ENCODE measurements around the gene LTO1. TPM values are rescaled to one million over a fixed set of nuclear protein-coding genes. Genes with fewer than 3 reads are reported as not detected.

LTO1 gene
- total and polyA plus RNA-seq, 2 of the 13 experiments (the other 11 are each of a cell fraction or from before 2014, with no cell fraction given), result 11.8 to 15.0 TPM

DNA sequence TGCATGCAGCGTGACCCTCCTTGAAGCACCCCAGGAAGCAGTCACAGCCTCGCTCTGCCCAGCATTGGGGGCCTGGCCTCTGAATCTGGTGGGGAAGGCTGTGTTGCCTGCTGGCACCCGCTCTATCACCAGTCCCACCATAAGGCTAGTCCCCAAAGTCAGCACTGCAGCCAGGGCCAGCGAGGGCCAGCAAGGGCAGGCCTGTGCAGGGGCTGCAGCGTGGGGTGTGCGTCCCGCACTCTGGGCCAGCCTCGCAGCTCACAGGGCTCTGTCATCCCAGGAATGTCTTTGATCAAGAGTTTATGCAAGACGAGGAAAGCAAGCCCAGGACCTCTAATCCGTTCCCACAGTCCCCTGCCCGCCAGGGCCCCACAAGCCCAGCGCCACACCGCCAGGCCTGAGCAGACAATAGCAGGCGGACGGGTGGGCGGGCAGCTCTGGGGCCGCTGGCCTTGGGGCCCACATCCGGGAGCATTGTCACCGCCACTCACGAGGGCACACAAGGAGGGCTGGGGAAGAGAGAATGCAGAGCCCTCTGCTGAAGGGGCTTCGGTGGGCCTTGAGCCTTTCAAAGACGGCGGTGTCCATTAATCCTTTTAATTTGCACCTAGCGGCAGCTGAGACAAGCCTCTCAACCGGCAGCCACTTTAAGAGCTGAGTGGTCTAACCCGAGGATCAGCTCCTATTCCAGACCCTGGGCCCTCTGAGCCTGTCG, 17.1 kb downstream of the LTO1 start (continued):
- TF ChIP-seq, protein P1, sequence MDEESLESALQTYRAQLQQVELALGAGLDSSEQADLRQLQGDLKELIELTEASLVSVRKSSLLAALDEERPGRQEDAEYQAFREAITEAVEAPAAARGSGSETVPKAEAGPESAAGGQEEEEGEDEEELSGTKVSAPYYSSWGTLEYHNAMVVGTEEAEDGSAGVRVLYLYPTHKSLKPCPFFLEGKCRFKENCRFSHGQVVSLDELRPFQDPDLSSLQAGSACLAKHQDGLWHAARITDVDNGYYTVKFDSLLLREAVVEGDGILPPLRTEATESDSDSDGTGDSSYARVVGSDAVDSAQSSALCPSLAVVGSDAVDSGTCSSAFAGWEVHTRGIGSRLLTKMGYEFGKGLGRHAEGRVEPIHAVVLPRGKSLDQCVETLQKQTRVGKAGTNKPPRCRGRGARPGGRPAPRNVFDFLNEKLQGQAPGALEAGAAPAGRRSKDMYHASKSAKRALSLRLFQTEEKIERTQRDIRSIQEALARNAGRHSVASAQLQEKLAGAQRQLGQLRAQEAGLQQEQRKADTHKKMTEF (CRISPR knock-in tag; IDR thresholded peaks at IDR 0.05), result peak; percentile 94
- TF ChIP-seq, protein P2, sequence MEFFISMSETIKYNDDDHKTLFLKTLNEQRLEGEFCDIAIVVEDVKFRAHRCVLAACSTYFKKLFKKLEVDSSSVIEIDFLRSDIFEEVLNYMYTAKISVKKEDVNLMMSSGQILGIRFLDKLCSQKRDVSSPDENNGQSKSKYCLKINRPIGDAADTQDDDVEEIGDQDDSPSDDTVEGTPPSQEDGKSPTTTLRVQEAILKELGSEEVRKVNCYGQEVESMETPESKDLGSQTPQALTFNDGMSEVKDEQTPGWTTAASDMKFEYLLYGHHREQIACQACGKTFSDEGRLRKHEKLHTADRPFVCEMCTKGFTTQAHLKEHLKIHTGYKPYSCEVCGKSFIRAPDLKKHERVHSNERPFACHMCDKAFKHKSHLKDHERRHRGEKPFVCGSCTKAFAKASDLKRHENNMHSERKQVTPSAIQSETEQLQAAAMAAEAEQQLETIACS (CRISPR knock-in tag; IDR thresholded peaks at IDR 0.05), result peak; percentile 30; the same call in 1 of the 2 replicates
- TF ChIP-seq ZNF652 (CRISPR knock-in tag; IDR thresholded peaks at IDR 0.05; ENCODE audit: borderline replicate concordance, low read depth) (no peak), ZBTB38 (CRISPR knock-in tag; IDR thresholded peaks at IDR 0.05) (peak; percentile 91), PAF1 (CRISPR knock-in tag; IDR thresholded peaks at IDR 0.05) (no peak), ZNF569 (CRISPR knock-in tag; IDR thresholded peaks at IDR 0.05; ENCODE audit: borderline replicate concordance) (no peak), PAX8 (CRISPR knock-in tag; IDR thresholded peaks at IDR 0.05; ENCODE audit: borderline replicate concordance) (peak; percentile 58; the same call in 1 of the 2 replicates), ZNF746 (CRISPR knock-in tag; IDR thresholded peaks at IDR 0.05) (peak; percentile 92), KLF11 (CRISPR knock-in tag; IDR thresholded peaks at IDR 0.05) (0 out of 2 replicates have a peak, but pooled peaks have one; percentile 32), PHF5A (CRISPR knock-in tag; IDR thresholded peaks at IDR 0.05; ENCODE audit: low read depth, unreplicated experiment) (no peak), FOXC1 (CRISPR knock-in tag; IDR thresholded peaks at IDR 0.05; ENCODE audit: borderline replicate concordance) (peak; percentile 82; the same call in 1 of the 2 replicates), ZNF496 (CRISPR knock-in tag; IDR thresholded peaks at IDR 0.05; ENCODE audit: insufficient replicate concordance) (no peak), ARID2 (CRISPR knock-in tag; IDR thresholded peaks at IDR 0.05; ENCODE audit: borderline replicate concordance) (peak; percentile 88; the same call in 1 of the 2 replicates), KDM6A (CRISPR knock-in tag; IDR thresholded peaks at IDR 0.05; ENCODE audit: low read depth) (peak; percentile 89), ZNF850 (CRISPR knock-in tag; conservative IDR thresholded peaks at IDR 0.05) (no peak), ZZZ3 (CRISPR knock-in tag; IDR thresholded peaks at IDR 0.05; ENCODE audit: borderline replicate concordance) (peak; percentile 70; the same call in 1 of the 2 replicates), ZNF773 (CRISPR knock-in tag; IDR thresholded peaks at IDR 0.05; ENCODE audit: borderline replicate concordance) (no peak), NFE2 (CRISPR knock-in tag; IDR thresholded peaks at IDR 0.05) (no peak), SUZ12 (IDR thresholded peaks at IDR 0.05; ENCODE audit: low read depth, low read length) (no peak), ZNF766 (CRISPR knock-in tag; IDR thresholded peaks at IDR 0.05; ENCODE audit: borderline replicate concordance) (0 out of 2 replicates have a peak, but pooled peaks have one; percentile 65), NBN (conservative IDR thresholded peaks at IDR 0.05) (no peak), FOXK1 (CRISPR knock-in tag; IDR thresholded peaks at IDR 0.05; ENCODE audit: borderline replicate concordance, low read depth) (no peak), KMT2A (CRISPR knock-in tag; IDR thresholded peaks at IDR 0.05) (no peak; the same call in 1 of the 2 replicates)
- TF ChIP-seq, protein P3, sequence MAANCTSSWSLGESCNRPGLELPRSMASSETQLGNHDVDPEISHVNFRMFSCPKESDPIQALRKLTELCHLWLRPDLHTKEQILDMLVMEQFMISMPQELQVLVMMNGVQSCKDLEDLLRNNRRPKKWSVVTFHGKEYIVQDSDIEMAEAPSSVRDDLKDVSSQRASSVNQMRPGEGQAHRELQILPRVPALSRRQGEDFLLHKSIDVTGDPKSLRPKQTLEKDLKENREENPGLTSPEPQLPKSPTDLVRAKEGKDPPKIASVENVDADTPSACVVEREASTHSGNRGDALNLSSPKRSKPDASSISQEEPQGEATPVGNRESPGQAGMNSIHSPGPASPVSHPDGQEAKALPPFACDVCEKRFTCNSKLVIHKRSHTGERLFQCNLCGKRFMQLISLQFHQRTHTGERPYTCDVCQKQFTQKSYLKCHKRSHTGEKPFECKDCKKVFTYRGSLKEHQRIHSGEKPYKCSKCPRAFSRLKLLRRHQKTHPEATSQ (CRISPR knock-in tag; IDR thresholded peaks at IDR 0.05; ENCODE audit: borderline replicate concordance), result no peak; the same call in 1 of the 2 replicates
- TF ChIP-seq, protein P4, sequence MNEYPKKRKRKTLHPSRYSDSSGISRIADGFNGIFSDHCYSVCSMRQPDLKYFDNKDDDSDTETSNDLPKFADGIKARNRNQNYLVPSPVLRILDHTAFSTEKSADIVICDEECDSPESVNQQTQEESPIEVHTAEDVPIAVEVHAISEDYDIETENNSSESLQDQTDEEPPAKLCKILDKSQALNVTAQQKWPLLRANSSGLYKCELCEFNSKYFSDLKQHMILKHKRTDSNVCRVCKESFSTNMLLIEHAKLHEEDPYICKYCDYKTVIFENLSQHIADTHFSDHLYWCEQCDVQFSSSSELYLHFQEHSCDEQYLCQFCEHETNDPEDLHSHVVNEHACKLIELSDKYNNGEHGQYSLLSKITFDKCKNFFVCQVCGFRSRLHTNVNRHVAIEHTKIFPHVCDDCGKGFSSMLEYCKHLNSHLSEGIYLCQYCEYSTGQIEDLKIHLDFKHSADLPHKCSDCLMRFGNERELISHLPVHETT (CRISPR knock-in tag; conservative IDR thresholded peaks at IDR 0.05), result peak; percentile 70; the same call in 1 of the 2 replicates

Measured in HepG2 (cell line).